Left lung (tissue), 10 donors: ENCODE measurements around the gene SH3PXD2B. TPM values are rescaled to one million over a fixed set of nuclear protein-coding genes. Genes with fewer than 3 reads are reported as not detected.

Source experiments
- ATAC-seq: fragments of 200-7000 bp; cut with Tn5 transposase; one replicate; pipeline ENCODE4 v1.9.1; 2020; ENCODE audit warnings: moderate library complexity
- DNase-seq, 4 donors: peaks; one replicate each; pipeline ENCODE4 v3.0.0-alpha.2; 2013 to 2020
- H3K27ac ChIP-seq, 2 donors: fragments of 200-600 bp; sonication (generic) in 1 of 2; one replicate each; pipeline versions ENCODE4 v1.5.0 to v1.8.0; 2020 to 2021
- H3K27me3 ChIP-seq, 2 donors: fragments of 200-600 bp; sonication (generic) in 1 of 2; one replicate each; pipeline versions ENCODE4 v1.5.0 to v1.8.0; 2020 to 2021
- H3K36me3 ChIP-seq, 2 donors: fragments of 200-600 bp; sonication (generic) in 1 of 2; one replicate each; pipeline versions ENCODE4 v1.5.0 to v1.8.0; 2020 to 2021
- H3K4me1 ChIP-seq, 2 donors: fragments of 200-600 bp; one replicate each; pipeline ENCODE4 v1.8.0; 2021
- H3K4me3 ChIP-seq, 2 donors: fragments of 200-600 bp; sonication (generic) in 1 of 2; one replicate each; pipeline versions ENCODE4 v1.5.0 to v1.8.0; 2020 to 2021; ENCODE audit warnings: mild to moderate bottlenecking in 1 of 2
- H3K9me3 ChIP-seq, 2 donors: fragments of 200-600 bp; sonication (generic) in 1 of 2; one replicate each; pipeline versions ENCODE4 v1.5.0 to v1.8.0; 2020 to 2021
- CTCF ChIP-seq, 2 donors: fragments of 200-600 bp; sonication (generic) in 1 of 2; IDR thresholded peaks; one replicate each; pipeline versions ENCODE4 v1.5.0 to v1.8.0; 2021; ENCODE audit warnings: antibody characterized with exemption in 2 of 2
- intact Hi-C, 2 donors: fragments of 100-400 bp; cut with DNase I; formaldehyde crosslinking; loops; one replicate each; pipeline versions ENCODE4 v1.11.2 to v1.14.2; 2022
- polyA plus RNA-seq, 6 donors: library from polyadenylated mRNA; unstranded; fragments of 120-200 nt; gene quantifications; one replicate each; pipeline ENCODE4 v1.2.1, GENCODE V29; 2013; ENCODE audit not compliant: insufficient read length in 6 of 6
- total RNA-seq, 2 donors: library from RNA; stranded (reverse); fragmentation: NEBNext Ultra II Directional; extraction: Animal tissue kit (Norgen Biotek cat#: 25700); gene quantifications; one replicate each; pipeline ENCODE4 v1.2.1, GENCODE V29; 2021
- donor health status: DM: no; HTN: yes; CAD: no.
- donor health status: DM: no; HTN: no; CAD: no.

The SH3PXD2B gene
- total and polyA plus RNA-seq, 8 donors = 35.4 to 57.5 (median 43.8) TPM

- Histone ChIP-seq H3K36me3 (no peaks in the 10 kb centered on the region), H3K9me3 (peaks cover 0 to 11% of the 10 kb centered on the region in 2 donors), H3K27me3 (no peaks in the 10 kb centered on the region), H3K27ac (no peak overlapping the region), H3K4me3 (no peak overlapping the region), H3K4me1 (peaks cover 0 to 19% of the 10 kb centered on the region in 2 donors)
- intact Hi-C loops = no loop called here
- DNase-seq (peak in 1 of 4 donors; percentile 28), ATAC-seq (no peak)
- TF ChIP-seq CTCF (IDR thresholded peaks at IDR 0.05) = no peak
These were observed 8.7 kb upstream of the SH3PXD2B start for GRCh38 chr5:172463031-172463430.

- H3K9me3 ChIP-seq = peaks cover 0 to 11% of the 10 kb centered on the region in 2 donors
- DNase-seq (peak in 1 of 4 donors; percentile 26), ATAC-seq (no peak)
- H3K4me1 ChIP-seq = peaks cover 8 to 37% of the 10 kb centered on the region in 2 donors
- no peaks in the 10 kb centered on the region for H3K36me3 ChIP-seq
- intact Hi-C loops = no loop called here
- H3K4me3 ChIP-seq = no peak overlapping the region
- H3K27me3 ChIP-seq = peaks cover 0 to 11% of the 10 kb centered on the region in 2 donors
- no peak overlapping the region for H3K27ac ChIP-seq
- TF ChIP-seq CTCF (IDR thresholded peaks at IDR 0.05) = no peak
These were observed 5.4 kb upstream of the SH3PXD2B start for GRCh38 chr5:172459783-172460165.

GRCh38 chr5:172458976-172459782, 4.9 kb upstream of the SH3PXD2B start:
- Histone ChIP-seq H3K9me3 (peaks cover 0 to 9% of the 10 kb centered on the region in 2 donors), H3K4me3 (no peak overlapping the region), H3K27ac (no peak overlapping the region), H3K27me3 (peaks cover 0 to 14% of the 10 kb centered on the region in 2 donors), H3K36me3 (no peaks in the 10 kb centered on the region), H3K4me1 (peaks cover 10 to 39% of the 10 kb centered on the region in 2 donors)
- TF ChIP-seq CTCF (IDR thresholded peaks at IDR 0.05) = no peak
- intact Hi-C loops = no loop called here
- ATAC-seq (no peak), DNase-seq (no peak)

GRCh38 chr5:172456076-172456722, 1.9 kb upstream of the SH3PXD2B start:
- Histone ChIP-seq H3K36me3 (no peaks in the 10 kb centered on the region), H3K9me3 (no peaks in the 10 kb centered on the region), H3K27ac (peak overlapping the region; percentile 33 to 47), H3K4me3 (no peak overlapping the region), H3K4me1 (peaks cover 15 to 52% of the 10 kb centered on the region in 2 donors), H3K27me3 (peaks cover 0 to 30% of the 10 kb centered on the region in 2 donors)
- intact Hi-C loops = no loop called here
- ATAC-seq = no peak
- DNase-seq = no peak
- TF ChIP-seq CTCF (IDR thresholded peaks at IDR 0.05) = no peak

- Histone ChIP-seq H3K4me3 (no peak overlapping the region), H3K27me3 (peaks cover 0 to 30% of the 10 kb centered on the region in 2 donors), H3K9me3 (no peaks in the 10 kb centered on the region), H3K27ac (peak overlapping the region; percentile 33 to 47), H3K36me3 (no peaks in the 10 kb centered on the region), H3K4me1 (peaks cover 15 to 52% of the 10 kb centered on the region in 2 donors)
- DNase-seq (peak in 2 of 4 donors; percentile 52 to 76), ATAC-seq (peak; percentile 9)
- TF ChIP-seq CTCF (IDR thresholded peaks at IDR 0.05) = no peak
- intact Hi-C loops = no loop called here
These were observed 1.3 kb upstream of the SH3PXD2B start for GRCh38 chr5:172455511-172456061.
